NCI-H1930 (cell line): Measurements from ENCODE around the gene MS4A10.

Experiments
- DNase-seq, 2 experiments: peaks; one replicate each; lab custom pipeline; 2025; lab: John Stamatoyannopoulos, UW

Gene MS4A10

DNA sequence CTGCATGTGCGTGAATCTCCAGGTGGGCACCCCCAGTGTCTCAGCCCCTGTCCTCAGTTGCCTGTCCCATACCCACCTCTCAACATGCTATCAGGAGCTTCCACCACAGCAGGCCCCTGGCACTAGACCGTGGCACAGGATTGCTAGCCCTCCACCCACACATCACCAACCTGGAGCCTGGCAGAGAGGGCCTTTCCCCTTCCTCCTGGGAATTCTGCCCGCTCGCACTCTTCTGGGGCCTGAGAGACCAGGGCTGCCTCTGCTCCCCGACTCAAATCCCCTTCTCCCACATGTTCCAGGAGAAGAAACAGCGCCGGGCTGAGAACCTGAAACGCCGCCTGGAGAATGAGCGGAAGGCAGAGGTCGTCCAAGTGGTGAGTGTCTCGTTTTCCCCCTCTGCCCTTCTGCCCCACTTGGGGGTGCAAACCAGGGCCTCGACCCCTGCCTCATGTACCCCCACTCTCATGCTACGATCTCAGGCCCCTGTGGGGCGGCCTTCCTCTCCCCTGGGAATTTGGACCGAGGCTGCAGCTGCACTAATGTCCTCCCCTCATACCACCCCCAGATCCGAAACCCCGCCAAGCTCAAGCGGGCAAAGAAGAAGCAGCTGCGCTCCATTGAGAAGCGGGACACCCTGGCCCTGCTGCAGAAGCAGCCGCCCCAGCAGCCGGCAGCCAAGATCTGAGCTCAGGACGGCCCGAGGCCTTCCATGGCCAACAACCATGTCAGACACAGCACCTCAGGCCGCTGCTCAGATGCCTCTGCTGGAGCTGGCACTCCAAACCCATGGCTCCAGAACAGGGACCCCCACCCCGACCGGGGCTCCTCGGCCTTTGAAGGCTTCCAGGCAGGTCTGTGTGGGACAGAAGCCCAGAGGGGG is 64.7 kb downstream of the MS4A10 start:
- DNase-seq = no peak
